ENCODE data around the gene MPP3.

Gene MPP3

GRCh38 chr17:43832976-43833829, at the start of gene MPP3:
Gene MPP3, minus strand, starts transcription at chr17:43833146. Its CDS starts 1,240 bp downstream, at chr17:43831906.
- H3K36me3 Mint-ChIP-seq (ENCODE audit: low read depth) = no peaks in the 10 kb centered on the region
- peaks cover 60% of the 10 kb centered on the region for H3K27me3 Mint-ChIP-seq (ENCODE audit: low read depth)
- peak; percentile 22 for DNase-seq (ENCODE audit: low spot score)
- no peak within 1 kb of the TSS for H3K27ac Mint-ChIP-seq
- H3K4me3 Mint-ChIP-seq = peak within 1 kb of the TSS; percentile 71
- peaks cover 8% of the 10 kb centered on the region for H3K4me1 Mint-ChIP-seq (ENCODE audit: low read depth)
- no peaks in the 10 kb centered on the region for H3K9me3 Mint-ChIP-seq

- H3K4me3 Mint-ChIP-seq = no peak overlapping the region
- no peak for DNase-seq (ENCODE audit: low spot score)
- no peak overlapping the region for H3K27ac Mint-ChIP-seq
- H3K36me3 Mint-ChIP-seq (ENCODE audit: low read depth) = no peaks in the 10 kb centered on the region
- peaks cover 16% of the 10 kb centered on the region for H3K27me3 Mint-ChIP-seq (ENCODE audit: low read depth)
- peaks cover 2% of the 10 kb centered on the region for H3K4me1 Mint-ChIP-seq (ENCODE audit: low read depth)
- H3K9me3 Mint-ChIP-seq = no peaks in the 10 kb centered on the region
These were observed 49.0 kb upstream of the MPP3 start for GRCh38 chr17:43881758-43882505.

GRCh38 chr17:43881181-43881580, 48.2 kb upstream of the MPP3 start:
- no peaks in the 10 kb centered on the region for H3K36me3 Mint-ChIP-seq (ENCODE audit: low read depth)
- H3K4me1 Mint-ChIP-seq (ENCODE audit: low read depth) = peaks cover 2% of the 10 kb centered on the region
- H3K27ac Mint-ChIP-seq = no peak overlapping the region
- peaks cover 10% of the 10 kb centered on the region for H3K27me3 Mint-ChIP-seq (ENCODE audit: low read depth)
- no peak overlapping the region for H3K4me3 Mint-ChIP-seq
- no peak for DNase-seq (ENCODE audit: low spot score)
- H3K9me3 Mint-ChIP-seq = no peaks in the 10 kb centered on the region

GRCh38 chr17:43880420-43880991, 47.6 kb upstream of the MPP3 start:
- Mint-ChIP-seq H3K4me1 (ENCODE audit: low read depth) (peaks cover 2% of the 10 kb centered on the region), H3K4me3 (no peak overlapping the region), H3K27me3 (ENCODE audit: low read depth) (peaks cover 10% of the 10 kb centered on the region), H3K9me3 (no peaks in the 10 kb centered on the region), H3K27ac (no peak overlapping the region), H3K36me3 (ENCODE audit: low read depth) (no peaks in the 10 kb centered on the region)
- peak; percentile 18 for DNase-seq (ENCODE audit: low spot score)

- Mint-ChIP-seq H3K27ac (no peak overlapping the region), H3K36me3 (ENCODE audit: low read depth) (no peaks in the 10 kb centered on the region), H3K4me1 (ENCODE audit: low read depth) (peaks cover 2% of the 10 kb centered on the region), H3K9me3 (no peaks in the 10 kb centered on the region), H3K4me3 (no peak overlapping the region), H3K27me3 (ENCODE audit: low read depth) (peaks cover 15% of the 10 kb centered on the region)
- DNase-seq (ENCODE audit: low spot score) = no peak
These were observed 46.9 kb upstream of the MPP3 start for GRCh38 chr17:43879723-43880419.

- peak; percentile 47 for DNase-seq (ENCODE audit: low spot score)
- peaks cover 7% of the 10 kb centered on the region for H3K27me3 Mint-ChIP-seq (ENCODE audit: low read depth)
- H3K4me1 Mint-ChIP-seq (ENCODE audit: low read depth) = peaks cover 2% of the 10 kb centered on the region
- H3K36me3 Mint-ChIP-seq (ENCODE audit: low read depth) = no peaks in the 10 kb centered on the region
- H3K27ac Mint-ChIP-seq = no peak overlapping the region
- H3K4me3 Mint-ChIP-seq = no peak overlapping the region
- H3K9me3 Mint-ChIP-seq = no peaks in the 10 kb centered on the region
These were observed 45.6 kb upstream of the MPP3 start for GRCh38 chr17:43878260-43879175.

GRCh38 chr17:43877451-43878155, 44.7 kb upstream of the MPP3 start:
- Mint-ChIP-seq H3K36me3 (ENCODE audit: low read depth) (no peaks in the 10 kb centered on the region), H3K4me3 (no peak overlapping the region), H3K27ac (no peak overlapping the region), H3K9me3 (no peaks in the 10 kb centered on the region), H3K4me1 (ENCODE audit: low read depth) (peaks cover 2% of the 10 kb centered on the region), H3K27me3 (ENCODE audit: low read depth) (peaks cover 5% of the 10 kb centered on the region)
- no peak for DNase-seq (ENCODE audit: low spot score)

GRCh38 chr17:43877031-43877430, 44.1 kb upstream of the MPP3 start:
- no peak overlapping the region for H3K27ac Mint-ChIP-seq
- H3K4me1 Mint-ChIP-seq (ENCODE audit: low read depth) = peaks cover 2% of the 10 kb centered on the region
- H3K9me3 Mint-ChIP-seq = no peaks in the 10 kb centered on the region

GRCh38 chr17:43875476-43876147, 42.7 kb upstream of the MPP3 start:
- H3K27ac Mint-ChIP-seq = no peak overlapping the region
- no peak overlapping the region for H3K4me3 Mint-ChIP-seq
- peaks cover 7% of the 10 kb centered on the region for H3K27me3 Mint-ChIP-seq (ENCODE audit: low read depth)

More at GRCh38 chr17:43877031-43877430, 44.1 kb upstream of the MPP3 start:
- no peak for DNase-seq (ENCODE audit: low spot score)
- peaks cover 7% of the 10 kb centered on the region for H3K27me3 Mint-ChIP-seq (ENCODE audit: low read depth)
- H3K36me3 Mint-ChIP-seq (ENCODE audit: low read depth) = no peaks in the 10 kb centered on the region
- no peak overlapping the region for H3K4me3 Mint-ChIP-seq

GRCh38 chr17:43874293-43874692, 41.3 kb upstream of the MPP3 start:
- Mint-ChIP-seq H3K4me3 (no peak overlapping the region), H3K36me3 (ENCODE audit: low read depth) (no peaks in the 10 kb centered on the region), H3K9me3 (no peaks in the 10 kb centered on the region), H3K4me1 (ENCODE audit: low read depth) (peaks cover 2% of the 10 kb centered on the region), H3K27ac (no peak overlapping the region), H3K27me3 (ENCODE audit: low read depth) (peaks cover 10% of the 10 kb centered on the region)
- DNase-seq (ENCODE audit: low spot score) = no peak

More at GRCh38 chr17:43875476-43876147, 42.7 kb upstream of the MPP3 start:
- H3K4me1 Mint-ChIP-seq (ENCODE audit: low read depth) = peaks cover 2% of the 10 kb centered on the region
- no peaks in the 10 kb centered on the region for H3K36me3 Mint-ChIP-seq (ENCODE audit: low read depth)
- no peak for DNase-seq (ENCODE audit: low spot score)
- H3K9me3 Mint-ChIP-seq = no peaks in the 10 kb centered on the region

GRCh38 chr17:43873815-43874214, 40.9 kb upstream of the MPP3 start:
- no peak overlapping the region for H3K4me3 Mint-ChIP-seq
- no peaks in the 10 kb centered on the region for H3K36me3 Mint-ChIP-seq (ENCODE audit: low read depth)
- H3K4me1 Mint-ChIP-seq (ENCODE audit: low read depth) = peaks cover 1% of the 10 kb centered on the region
- no peaks in the 10 kb centered on the region for H3K9me3 Mint-ChIP-seq
- DNase-seq (ENCODE audit: low spot score) = no peak
- no peak overlapping the region for H3K27ac Mint-ChIP-seq
- peaks cover 10% of the 10 kb centered on the region for H3K27me3 Mint-ChIP-seq (ENCODE audit: low read depth)

- Mint-ChIP-seq H3K9me3 (no peaks in the 10 kb centered on the region), H3K4me3 (no peak overlapping the region), H3K4me1 (ENCODE audit: low read depth) (no peaks in the 10 kb centered on the region), H3K27ac (no peak overlapping the region), H3K27me3 (ENCODE audit: low read depth) (peaks cover 16% of the 10 kb centered on the region), H3K36me3 (ENCODE audit: low read depth) (no peaks in the 10 kb centered on the region)
- DNase-seq (ENCODE audit: low spot score) = no peak
These were observed 40.1 kb upstream of the MPP3 start for GRCh38 chr17:43873091-43873490.
